Activated CD4-positive, alpha-beta T cell treated with anti-CD3 and anti-CD28 coated beads, Interleukin-2, amount 50 U/mL, for 16 hours (primary cell): ENCODE data around the gene KRTAP5-2.
"Not testable (repeated sequence)": the region's sequence is repeated elsewhere in the genome, so short reads cannot be mapped to it uniquely, and the experiment has no call there.

Source experiments
- DNase-seq: peaks from one replicate; pipeline ENCODE4 v3.0.0-alpha.2; 2020

The KRTAP5-2 gene

GRCh38 chr11:1597994-1598380, at the start of gene KRTAP5-2:
Gene KRTAP5-2, minus strand, starts transcription at chr11:1598294. Its CDS starts 44 bp downstream, at chr11:1598250.
- no peak for DNase-seq

- not testable (repeated sequence) for DNase-seq
Measured at GRCh38 chr11:1646540-1646939, 48.4 kb upstream of the KRTAP5-2 start.

- no peak for DNase-seq
Measured at GRCh38 chr11:1645357-1645821, 47.3 kb upstream of the KRTAP5-2 start.

- no peak for DNase-seq
Measured at GRCh38 chr11:1644601-1645356, 46.7 kb upstream of the KRTAP5-2 start.

GRCh38 chr11:1643146-1643690, 45.1 kb upstream of the KRTAP5-2 start:
- DNase-seq = no peak

GRCh38 chr11:1642288-1643145, 44.4 kb upstream of the KRTAP5-2 start:
- DNase-seq = no peak

GRCh38 chr11:1641096-1641495, 43.0 kb upstream of the KRTAP5-2 start:
- no peak for DNase-seq

GRCh38 chr11:1640076-1640946, 42.2 kb upstream of the KRTAP5-2 start:
- DNase-seq = peak; percentile 6

GRCh38 chr11:1639666-1640065, 41.6 kb upstream of the KRTAP5-2 start:
- no peak for DNase-seq

- DNase-seq = no peak
Measured at GRCh38 chr11:1639102-1639620, 41.1 kb upstream of the KRTAP5-2 start.

GRCh38 chr11:1638344-1638743, 40.2 kb upstream of the KRTAP5-2 start:
- no peak for DNase-seq

- DNase-seq = no peak
Measured at GRCh38 chr11:1637628-1638027, 39.5 kb upstream of the KRTAP5-2 start.

GRCh38 chr11:1636291-1636950, 38.3 kb upstream of the KRTAP5-2 start:
- DNase-seq = no peak

GRCh38 chr11:1633864-1634263, 35.8 kb upstream of the KRTAP5-2 start:
- no peak for DNase-seq

- no peak for DNase-seq
Measured at GRCh38 chr11:1632053-1632714, 34.1 kb upstream of the KRTAP5-2 start.

- DNase-seq = no peak
Measured at GRCh38 chr11:1631066-1631568, 33.0 kb upstream of the KRTAP5-2 start.

- no peak for DNase-seq
Measured at GRCh38 chr11:1630271-1630670, 32.2 kb upstream of the KRTAP5-2 start.

GRCh38 chr11:1629326-1630185, 31.5 kb upstream of the KRTAP5-2 start, which contains the start of gene KRTAP5-5:
Gene KRTAP5-5, plus strand, starts transcription at chr11:1629775. Its CDS starts 66 bp downstream, at chr11:1629841.
- DNase-seq = no peak

- peak; percentile 58 for DNase-seq
Measured at GRCh38 chr11:1628506-1629325, 30.6 kb upstream of the KRTAP5-2 start.
